HG02970 (cell line): ENCODE results near the gene WFIKKN2.
"Not testable (repeated sequence)": the region's sequence is repeated elsewhere in the genome, so short reads cannot be mapped to it uniquely, and the experiment has no call there.

Experiments
- ATAC-seq: cut with Tn5 transposase; IDR thresholded peaks from one replicate; pipeline ENCODE4 v1.9.1; 2021; ENCODE audit warnings: mild to moderate bottlenecking, moderate library complexity, moderate number of reproducible peaks; ENCODE audit not compliant: unreplicated experiment, low FRiP score

Gene WFIKKN2

GRCh38 chr17:50871364-50871763, 36.0 kb downstream of the WFIKKN2 start:
- no peak for ATAC-seq

- no peak for ATAC-seq
Observed at GRCh38 chr17:50871898-50872297, 36.5 kb downstream of the WFIKKN2 start.

GRCh38 chr17:50872710-50873424, 37.5 kb downstream of the WFIKKN2 start:
- ATAC-seq, result no peak

GRCh38 chr17:50875074-50875473, 39.7 kb downstream of the WFIKKN2 start:
- ATAC-seq, result no peak

GRCh38 chr17:50877042-50877441, 41.7 kb downstream of the WFIKKN2 start:
- ATAC-seq, result not testable (repeated sequence)

- ATAC-seq, result no peak
Observed at GRCh38 chr17:50877838-50878237, 42.5 kb downstream of the WFIKKN2 start.

- ATAC-seq, result no peak
Observed at GRCh38 chr17:50879086-50879485, 43.7 kb downstream of the WFIKKN2 start.

- ATAC-seq, result no peak
Observed at GRCh38 chr17:50881182-50881581, 45.8 kb downstream of the WFIKKN2 start.

GRCh38 chr17:50882851-50883250, 47.5 kb downstream of the WFIKKN2 start:
- no peak for ATAC-seq

GRCh38 chr17:50883850-50884438, 48.6 kb downstream of the WFIKKN2 start:
- ATAC-seq, result no peak

- no peak for ATAC-seq
Observed at GRCh38 chr17:50884439-50885311, 49.3 kb downstream of the WFIKKN2 start.

- ATAC-seq, result no peak
Observed at GRCh38 chr17:50887705-50888245, 52.4 kb downstream of the WFIKKN2 start.

- no peak for ATAC-seq
Observed at GRCh38 chr17:50889528-50890118, 54.2 kb downstream of the WFIKKN2 start.

GRCh38 chr17:50890675-50891516, 55.5 kb downstream of the WFIKKN2 start:
- ATAC-seq, result no peak

- ATAC-seq, result no peak
Observed at GRCh38 chr17:50891577-50891989, 56.2 kb downstream of the WFIKKN2 start.
